ENCODE measurements around the gene PRKCD.

DNA sequence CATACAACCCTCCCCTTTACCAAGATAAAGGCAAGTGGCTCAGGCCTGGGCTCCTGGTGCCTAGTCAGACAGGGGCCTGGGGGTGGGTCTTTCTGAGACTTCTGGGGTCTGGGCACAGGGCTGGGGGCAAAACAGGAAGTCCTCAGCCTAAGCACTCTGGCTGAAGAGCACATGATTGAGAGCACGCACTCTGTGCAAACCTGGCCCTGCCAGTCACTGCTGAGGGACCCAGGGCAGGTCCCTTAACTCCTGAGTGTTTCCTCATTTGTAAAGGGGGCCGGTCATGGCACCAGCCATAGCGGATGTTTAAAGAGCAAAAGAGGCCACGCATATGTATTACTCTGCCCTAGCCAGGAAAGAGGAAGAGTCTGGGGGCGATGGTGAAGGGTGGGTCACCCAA lies 78.8 kb downstream of the PRKCD start:
- no peak for TF ChIP-seq NFE2L2 (IDR thresholded peaks at IDR 0.05; ENCODE audit: low read depth, low read length)
- TF ChIP-seq, protein P1, sequence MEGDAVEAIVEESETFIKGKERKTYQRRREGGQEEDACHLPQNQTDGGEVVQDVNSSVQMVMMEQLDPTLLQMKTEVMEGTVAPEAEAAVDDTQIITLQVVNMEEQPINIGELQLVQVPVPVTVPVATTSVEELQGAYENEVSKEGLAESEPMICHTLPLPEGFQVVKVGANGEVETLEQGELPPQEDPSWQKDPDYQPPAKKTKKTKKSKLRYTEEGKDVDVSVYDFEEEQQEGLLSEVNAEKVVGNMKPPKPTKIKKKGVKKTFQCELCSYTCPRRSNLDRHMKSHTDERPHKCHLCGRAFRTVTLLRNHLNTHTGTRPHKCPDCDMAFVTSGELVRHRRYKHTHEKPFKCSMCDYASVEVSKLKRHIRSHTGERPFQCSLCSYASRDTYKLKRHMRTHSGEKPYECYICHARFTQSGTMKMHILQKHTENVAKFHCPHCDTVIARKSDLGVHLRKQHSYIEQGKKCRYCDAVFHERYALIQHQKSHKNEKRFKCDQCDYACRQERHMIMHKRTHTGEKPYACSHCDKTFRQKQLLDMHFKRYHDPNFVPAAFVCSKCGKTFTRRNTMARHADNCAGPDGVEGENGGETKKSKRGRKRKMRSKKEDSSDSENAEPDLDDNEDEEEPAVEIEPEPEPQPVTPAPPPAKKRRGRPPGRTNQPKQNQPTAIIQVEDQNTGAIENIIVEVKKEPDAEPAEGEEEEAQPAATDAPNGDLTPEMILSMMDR (conservative IDR thresholded peaks at IDR 0.05; ENCODE audit: low read depth, low read length), result no peak
- TF ChIP-seq MAFK (IDR thresholded peaks at IDR 0.05; ENCODE audit: low read depth, low read length), result no peak
- no peak for TF ChIP-seq POLR2A (IDR thresholded peaks at IDR 0.05; ENCODE audit: low read depth, low read length)
- TF ChIP-seq RFX5 (IDR thresholded peaks at IDR 0.05; ENCODE audit: low read depth, low read length), result no peak
- no peak for TF ChIP-seq SMC3 (IDR thresholded peaks at IDR 0.05; ENCODE audit: low read depth, low read length)
- TF ChIP-seq FOS (IDR thresholded peaks at IDR 0.05; ENCODE audit: low read depth, low read length), result no peak
- TF ChIP-seq USF2 (IDR thresholded peaks at IDR 0.05; ENCODE audit: low read depth, low read length), result no peak
- TF ChIP-seq CEBPB (IDR thresholded peaks at IDR 0.05; ENCODE audit: low read depth, low read length), result no peak
- no peak for TF ChIP-seq BHLHE40 (IDR thresholded peaks at IDR 0.05; ENCODE audit: low read depth, low read length)
- no peak for TF ChIP-seq RAD21 (IDR thresholded peaks at IDR 0.05; ENCODE audit: low read length)
- TF ChIP-seq MXI1 (IDR thresholded peaks at IDR 0.05; ENCODE audit: borderline replicate concordance, low read depth, low read length), result no peak
- no peak for TF ChIP-seq MAZ (IDR thresholded peaks at IDR 0.05; ENCODE audit: borderline replicate concordance, low read depth, low read length)
- TF ChIP-seq RCOR1 (IDR thresholded peaks at IDR 0.05; ENCODE audit: insufficient replicate concordance, low read length), result no peak

Data from IMR-90 (cell line).